ENCODE measurements around the gene NEK9.
"Not testable (repeated sequence)": the region's sequence is repeated elsewhere in the genome, so short reads cannot be mapped to it uniquely, and the experiment has no call there.

NEK9 gene

DNA sequence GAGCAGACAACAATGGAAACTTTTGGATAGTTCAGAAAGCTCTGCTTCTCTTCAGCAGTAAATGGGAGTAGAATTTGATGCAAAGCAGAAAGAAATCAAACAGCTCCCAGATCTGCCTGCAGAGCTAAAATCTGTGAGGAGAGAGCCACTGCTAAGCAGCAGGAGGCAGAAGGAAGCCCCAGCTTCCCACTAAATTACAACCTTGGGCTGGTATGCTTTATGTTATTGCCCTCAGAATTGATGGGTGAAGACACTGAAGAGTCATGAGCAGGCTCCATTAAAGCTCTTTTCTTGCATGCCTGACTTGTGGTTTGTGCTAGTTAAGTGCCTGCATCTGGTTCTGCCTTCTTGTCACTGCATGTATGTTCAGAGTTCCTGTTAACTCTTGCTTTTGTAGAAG is 49.1 kb downstream of the NEK9 start:
- in situ Hi-C loops (cut with MboI; ENCODE audit: low sequenced_read_pairs): loop anchor here (25.0 kb wide), 1 partner anchor 165 kb away; the partner anchor contains the start of gene RPS6KL1

- in situ Hi-C loops (cut with MboI; ENCODE audit: low sequenced_read_pairs): no loop called here
Measured at GRCh38 chr14:75070383-75070782, 56.5 kb downstream of the NEK9 start.

DNA sequence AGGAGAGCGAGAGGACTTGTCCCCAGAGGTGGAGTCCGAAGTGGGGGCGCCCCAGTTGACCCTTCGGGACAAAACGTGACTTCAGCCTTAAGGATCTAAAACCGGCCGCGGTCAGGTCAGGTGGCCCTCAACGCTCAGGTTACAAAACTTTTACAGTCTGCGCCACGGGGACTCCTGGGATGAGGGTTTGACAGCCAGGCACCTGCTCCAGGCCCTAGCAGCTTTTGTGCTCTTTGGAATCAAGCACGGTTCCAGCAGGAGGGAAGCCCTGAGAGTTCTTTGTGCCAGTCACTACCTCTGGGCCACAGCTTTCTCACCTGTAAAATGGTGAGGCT is 57.1 kb downstream of the NEK9 start:
- in situ Hi-C loops (cut with MboI; ENCODE audit: low sequenced_read_pairs): no loop called here

DNA sequence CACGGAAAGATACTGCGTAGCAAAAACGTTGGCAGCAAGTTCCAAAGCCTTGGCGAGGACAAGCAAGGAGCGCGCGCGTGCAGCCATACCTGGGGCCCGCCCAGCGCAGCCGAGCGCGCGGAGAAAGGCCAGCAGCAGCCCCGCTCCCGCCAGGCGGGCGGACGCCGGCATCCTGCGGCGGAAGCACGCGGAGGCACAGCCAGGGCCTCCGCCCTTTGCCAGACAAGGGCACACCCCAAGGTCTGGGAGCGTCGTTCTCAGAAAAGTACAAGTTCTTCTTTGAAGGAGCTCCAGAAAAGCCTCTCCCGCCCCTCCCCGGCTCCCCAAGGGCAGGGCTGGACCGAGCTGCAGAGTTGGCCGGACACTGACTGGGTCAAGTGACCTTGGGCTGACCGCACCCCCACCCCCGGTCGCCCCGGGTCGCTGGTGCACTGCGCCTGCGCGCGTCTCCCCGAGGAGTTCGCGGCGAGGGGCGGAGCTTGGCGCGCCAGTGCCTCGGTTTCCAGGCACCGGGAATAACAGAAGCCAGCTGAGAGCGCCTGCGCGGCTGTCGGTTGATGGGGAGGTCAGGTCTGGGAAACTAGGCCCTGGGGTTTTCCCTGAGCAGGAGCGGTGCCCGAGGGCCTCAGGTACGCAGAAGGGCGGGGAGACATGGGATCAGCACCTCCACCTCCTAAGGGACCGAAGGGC is 57.6 kb downstream of the NEK9 start, which contains the start of gene ZC2HC1C:
Gene ZC2HC1C, plus strand, starts transcription at position 521 of the 690 bp plus-strand sequence. CDS start 933 bp downstream, outside the sequence.
- in situ Hi-C loops (cut with MboI; ENCODE audit: low sequenced_read_pairs): no loop called here

GRCh38 chr14:75068294-75069120 is 58.3 kb downstream of the NEK9 start:
- in situ Hi-C loops (cut with MboI; ENCODE audit: low sequenced_read_pairs): no loop called here

DNA sequence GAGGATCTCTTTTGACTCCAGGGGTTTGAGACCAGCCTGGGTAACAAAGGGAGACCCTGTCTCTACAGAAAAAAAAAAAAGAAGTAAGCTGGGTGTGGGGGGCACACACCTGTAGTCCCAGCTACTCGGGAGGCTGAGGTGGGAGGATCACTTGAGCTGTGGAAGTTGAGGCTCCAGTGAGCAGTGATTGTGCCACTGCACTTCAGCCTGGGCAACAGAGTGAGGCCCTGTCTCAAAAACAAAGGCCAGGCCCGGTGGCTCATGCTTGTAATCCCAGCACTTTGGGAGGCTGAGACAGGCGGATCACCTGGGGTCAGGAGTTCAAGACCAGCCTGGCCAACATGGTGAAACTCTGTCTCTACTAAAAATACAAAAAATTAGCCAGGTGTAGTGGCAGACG is 59.1 kb downstream of the NEK9 start:
- in situ Hi-C loops (cut with MboI; ENCODE audit: low sequenced_read_pairs): not testable (repeated sequence)

GRCh38 chr14:75067212-75067611 is 59.6 kb downstream of the NEK9 start:
- in situ Hi-C loops (cut with MboI; ENCODE audit: low sequenced_read_pairs): no loop called here

- in situ Hi-C loops (cut with MboI; ENCODE audit: low sequenced_read_pairs): no loop called here
Measured at GRCh38 chr14:75066691-75067090, 60.2 kb downstream of the NEK9 start.

DNA sequence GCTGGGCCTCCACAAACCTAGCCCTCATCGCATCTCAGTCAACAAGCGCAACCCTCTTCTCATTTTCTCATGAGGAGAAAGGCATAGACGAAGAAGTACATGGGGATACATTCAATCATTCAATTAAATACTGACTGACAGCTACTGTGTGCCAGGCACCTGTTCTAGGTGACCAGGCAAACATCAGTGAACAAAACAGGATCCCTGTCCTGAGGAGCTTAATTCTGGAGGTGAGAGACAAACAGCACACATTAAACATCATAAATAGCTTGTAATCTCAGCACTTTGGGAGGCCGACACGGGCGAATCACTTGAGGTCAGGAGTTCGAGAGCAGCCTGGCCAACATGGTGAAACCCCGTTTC is 62.7 kb downstream of the NEK9 start:
- in situ Hi-C loops (cut with MboI; ENCODE audit: low sequenced_read_pairs): no loop called here

DNA sequence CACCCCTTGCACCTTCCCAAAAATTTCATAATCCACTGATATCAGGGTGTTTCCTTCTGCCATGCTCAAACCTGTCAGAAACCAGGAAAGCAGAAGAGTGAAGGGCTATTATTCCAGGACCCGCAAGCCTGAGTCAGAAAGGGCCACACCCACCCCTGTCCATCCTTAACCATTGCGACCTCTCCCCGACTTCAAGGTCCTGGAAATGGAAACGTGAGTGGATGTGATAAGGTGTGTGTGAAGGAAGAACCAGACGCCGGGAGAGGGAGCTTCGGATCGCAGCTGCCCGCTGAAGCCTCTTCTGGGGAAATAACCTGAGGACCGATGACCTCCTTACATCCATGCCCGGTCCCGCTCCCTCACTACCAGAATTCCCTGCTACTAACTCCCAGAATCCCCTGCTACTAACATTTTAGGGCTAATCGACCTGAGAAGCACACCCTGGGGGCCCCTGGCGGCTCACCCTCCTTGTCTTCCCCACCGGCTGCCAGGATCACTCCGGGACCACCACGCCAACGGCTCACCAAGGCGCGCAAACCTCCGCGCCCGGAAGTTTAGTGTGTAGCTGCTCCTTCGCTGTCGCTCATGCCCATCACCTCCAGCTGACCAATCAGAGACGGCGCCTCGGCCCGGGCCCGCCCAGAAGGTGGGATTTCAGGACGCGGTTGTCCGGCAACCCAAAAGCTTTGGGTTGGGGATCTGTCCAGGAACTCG is 63.2 kb downstream of the NEK9 start, which contains the start of gene ACYP1:
Gene ACYP1, minus strand, starts transcription at position 534 of the 714 bp plus-strand sequence. Its CDS starts 471 bp downstream, at position 63.
- in situ Hi-C loops (cut with MboI; ENCODE audit: low sequenced_read_pairs): no loop called here

GRCh38 chr14:75063013-75063412 is 63.8 kb downstream of the NEK9 start:
- in situ Hi-C loops (cut with MboI; ENCODE audit: low sequenced_read_pairs): no loop called here

DNA sequence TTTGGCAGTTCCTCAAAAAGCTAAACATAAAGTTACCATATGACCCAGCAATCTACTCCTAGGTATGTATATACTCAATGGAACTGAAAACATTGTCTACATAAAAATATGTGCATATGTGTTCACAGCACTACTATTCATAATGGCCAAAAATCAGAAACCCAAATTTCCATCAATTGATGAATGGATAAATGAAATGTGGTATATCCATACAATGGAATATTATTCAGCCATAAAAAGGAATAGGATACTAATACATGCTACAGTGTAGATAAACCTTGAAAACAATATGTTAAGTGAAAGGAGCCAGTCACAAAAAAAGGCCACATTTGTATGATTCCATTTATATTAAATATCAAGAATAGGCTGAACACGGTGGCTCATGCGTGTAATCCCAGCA is 66.4 kb downstream of the NEK9 start:
- in situ Hi-C loops (cut with MboI; ENCODE audit: low sequenced_read_pairs): no loop called here

- in situ Hi-C loops (cut with MboI; ENCODE audit: low sequenced_read_pairs): no loop called here
Measured at GRCh38 chr14:75059642-75060041, 67.2 kb downstream of the NEK9 start.

DNA sequence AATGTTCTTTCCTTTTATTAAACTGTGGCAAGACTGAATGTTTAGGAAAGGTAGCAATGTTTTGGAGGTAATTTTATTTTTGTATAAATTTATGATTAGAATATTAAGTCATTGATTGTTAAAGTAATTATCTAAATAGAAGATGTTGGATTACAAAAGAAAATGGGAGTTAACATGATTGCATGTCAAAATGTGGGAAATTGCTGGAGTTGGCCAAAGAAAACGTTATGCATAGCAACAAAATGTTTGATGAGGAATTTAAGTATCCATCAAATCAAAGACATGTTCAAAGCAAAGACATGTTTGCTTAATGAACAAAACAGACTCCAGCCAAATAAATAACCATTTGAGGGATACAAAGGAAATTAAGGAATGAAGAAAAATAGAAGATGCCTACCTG is 72.4 kb downstream of the NEK9 start:
- in situ Hi-C loops (cut with MboI; ENCODE audit: low sequenced_read_pairs): no loop called here

- in situ Hi-C loops (cut with MboI; ENCODE audit: low sequenced_read_pairs): no loop called here
Measured at GRCh38 chr14:75053396-75054291, 73.2 kb downstream of the NEK9 start.

- in situ Hi-C loops (cut with MboI; ENCODE audit: low sequenced_read_pairs): no loop called here
Measured at GRCh38 chr14:75051556-75051899, 75.3 kb downstream of the NEK9 start.

GRCh38 chr14:75050852-75051555 is 75.8 kb downstream of the NEK9 start, which contains the start of gene MLH3:
Gene MLH3, minus strand, starts transcription at chr14:75051467. Its CDS starts 1,812 bp downstream, at chr14:75049655.
- in situ Hi-C loops (cut with MboI; ENCODE audit: low sequenced_read_pairs): no loop called here

- in situ Hi-C loops (cut with MboI; ENCODE audit: low sequenced_read_pairs): no loop called here
Measured at GRCh38 chr14:75049731-75050201, 77.1 kb downstream of the NEK9 start.

- in situ Hi-C loops (cut with MboI; ENCODE audit: low sequenced_read_pairs): no loop called here
Measured at GRCh38 chr14:75049136-75049535, 77.7 kb downstream of the NEK9 start.

DNA sequence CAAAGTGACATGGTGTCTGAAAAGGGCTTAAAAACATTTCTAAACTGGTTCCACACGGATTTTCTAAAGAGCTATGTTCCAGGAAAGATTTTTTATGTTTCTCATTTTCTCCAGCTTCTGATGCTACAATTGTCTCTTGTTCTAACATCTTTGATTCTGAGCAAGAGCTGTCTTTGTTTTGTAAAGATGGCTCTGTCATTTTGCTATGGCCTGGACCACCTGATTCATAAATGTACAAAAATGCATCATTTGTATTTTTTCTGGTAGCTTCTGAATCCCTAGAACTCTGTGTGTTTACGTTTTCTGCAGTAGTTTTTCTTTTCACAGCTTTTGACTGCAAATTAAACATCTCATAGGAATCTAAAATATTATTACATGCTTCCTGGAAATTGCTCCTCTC is 78.7 kb downstream of the NEK9 start:
- in situ Hi-C loops (cut with MboI; ENCODE audit: low sequenced_read_pairs): no loop called here
